Suprapubic skin (tissue), 4 donors: Measurements from ENCODE around the gene ZBTB42. TPM values are rescaled to one million over a fixed set of nuclear protein-coding genes. Genes with fewer than 3 reads are reported as not detected.
A peak's percentile ranks its signal among the peaks of the same experiment; 100 is the strongest.

ENCODE experiments used
- DNase-seq, 2 donors: peaks; one replicate each; pipeline ENCODE4 v3.0.0-alpha.2; 2019; ENCODE audit warnings: low spot score in 2 of 2
- H3K27ac ChIP-seq: fragments of 200-600 bp; sonication (generic); one replicate; pipeline ENCODE4 v1.5.1; 2019
- H3K27me3 ChIP-seq: fragments of 200-600 bp; sonication (generic); one replicate; pipeline ENCODE4 v1.5.1; 2019
- H3K36me3 ChIP-seq: fragments of 200-600 bp; sonication (generic); one replicate; pipeline ENCODE4 v1.5.1; 2019
- H3K4me1 ChIP-seq: fragments of 200-600 bp; sonication (generic); one replicate; pipeline ENCODE4 v1.5.1; 2019
- H3K4me3 ChIP-seq: fragments of 200-600 bp; sonication (generic); one replicate; pipeline ENCODE4 v1.5.1; 2019; ENCODE audit warnings: mild to moderate bottlenecking
- H3K9me3 ChIP-seq: fragments of 200-600 bp; sonication (generic); one replicate; pipeline ENCODE4 v1.5.1; 2019
- EP300 ChIP-seq: sonication (generic); formaldehyde crosslinking; IDR thresholded peaks from one replicate; pipeline ENCODE4 v1.6.1; 2017; ENCODE audit warnings: antibody characterized with exemption
- POLR2A ChIP-seq, 2 donors: fragments of 450-650 bp; IDR thresholded peaks; one replicate each; pipeline ENCODE4 v1.6.1; 2017; ENCODE audit warnings: antibody characterized with exemption in 2 of 2, mild to moderate bottlenecking in 2 of 2, moderate library complexity in 2 of 2
- POLR2AphosphoS5 ChIP-seq, 3 donors: sonication (generic); formaldehyde crosslinking; IDR thresholded peaks; one replicate each; pipeline ENCODE4 v1.6.1; 2017; ENCODE audit warnings: antibody characterized with exemption in 3 of 3
- WGBS: methylation state at CpG from one replicate; pipeline ENCODE4 v1.1.5; 2018; 5-methylcytosine and 5-hydroxymethylcytosine counted together
- total RNA-seq, 4 donors: library from RNA; depleted of rRNA; stranded (reverse); fragments of >200 nt; gene quantifications; one replicate each; pipeline ENCODE4 v1.1.0, GENCODE V29; 2016
- TF ChIP-seq, protein P1 (sequence below), 2 donors: fragments of 200-600 bp in 1 of 2; fragments of 450-650 bp in 1 of 2; sonication (generic) in 1 of 2; IDR thresholded peaks; one replicate each; pipeline ENCODE4 v1.5.1; 2016 to 2019; ENCODE audit warnings: antibody characterized with exemption in 2 of 2, mild to moderate bottlenecking in 1 of 2, moderate library complexity in 1 of 2

ZBTB42 gene
- total RNA-seq, 4 donors from 2014 or later, result 3.7 to 9.8 (median 7.8) TPM

DNA sequence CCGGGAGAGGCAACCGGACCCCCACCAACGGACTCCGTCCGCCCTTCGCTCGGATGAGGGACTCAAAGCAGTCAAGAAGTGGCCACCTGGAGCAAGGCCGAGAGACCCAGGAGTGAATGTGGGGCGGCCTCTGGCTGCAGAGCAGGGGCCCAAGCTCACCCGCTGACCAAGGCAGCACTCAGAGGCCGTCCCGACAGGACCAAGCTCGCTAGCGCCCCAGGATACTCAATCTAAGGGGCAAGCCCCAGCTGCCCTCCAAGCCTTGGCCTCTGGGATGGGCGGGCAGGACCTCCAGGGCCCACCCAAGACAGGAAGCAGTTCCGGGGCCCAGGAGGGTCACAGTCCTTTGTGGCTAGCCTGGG lies 6.3 kb upstream of the ZBTB42 start:
- no peak for TF ChIP-seq POLR2A (IDR thresholded peaks at IDR 0.05)
- TF ChIP-seq, protein P1, sequence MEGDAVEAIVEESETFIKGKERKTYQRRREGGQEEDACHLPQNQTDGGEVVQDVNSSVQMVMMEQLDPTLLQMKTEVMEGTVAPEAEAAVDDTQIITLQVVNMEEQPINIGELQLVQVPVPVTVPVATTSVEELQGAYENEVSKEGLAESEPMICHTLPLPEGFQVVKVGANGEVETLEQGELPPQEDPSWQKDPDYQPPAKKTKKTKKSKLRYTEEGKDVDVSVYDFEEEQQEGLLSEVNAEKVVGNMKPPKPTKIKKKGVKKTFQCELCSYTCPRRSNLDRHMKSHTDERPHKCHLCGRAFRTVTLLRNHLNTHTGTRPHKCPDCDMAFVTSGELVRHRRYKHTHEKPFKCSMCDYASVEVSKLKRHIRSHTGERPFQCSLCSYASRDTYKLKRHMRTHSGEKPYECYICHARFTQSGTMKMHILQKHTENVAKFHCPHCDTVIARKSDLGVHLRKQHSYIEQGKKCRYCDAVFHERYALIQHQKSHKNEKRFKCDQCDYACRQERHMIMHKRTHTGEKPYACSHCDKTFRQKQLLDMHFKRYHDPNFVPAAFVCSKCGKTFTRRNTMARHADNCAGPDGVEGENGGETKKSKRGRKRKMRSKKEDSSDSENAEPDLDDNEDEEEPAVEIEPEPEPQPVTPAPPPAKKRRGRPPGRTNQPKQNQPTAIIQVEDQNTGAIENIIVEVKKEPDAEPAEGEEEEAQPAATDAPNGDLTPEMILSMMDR (IDR thresholded peaks at IDR 0.05), result no peak
- TF ChIP-seq EP300, result no peak
- TF ChIP-seq POLR2AphosphoS5 (IDR thresholded peaks at IDR 0.05), result no peak
- WGBS, result 0% methylated on average over 3 of the region's 16 CpGs

DNA sequence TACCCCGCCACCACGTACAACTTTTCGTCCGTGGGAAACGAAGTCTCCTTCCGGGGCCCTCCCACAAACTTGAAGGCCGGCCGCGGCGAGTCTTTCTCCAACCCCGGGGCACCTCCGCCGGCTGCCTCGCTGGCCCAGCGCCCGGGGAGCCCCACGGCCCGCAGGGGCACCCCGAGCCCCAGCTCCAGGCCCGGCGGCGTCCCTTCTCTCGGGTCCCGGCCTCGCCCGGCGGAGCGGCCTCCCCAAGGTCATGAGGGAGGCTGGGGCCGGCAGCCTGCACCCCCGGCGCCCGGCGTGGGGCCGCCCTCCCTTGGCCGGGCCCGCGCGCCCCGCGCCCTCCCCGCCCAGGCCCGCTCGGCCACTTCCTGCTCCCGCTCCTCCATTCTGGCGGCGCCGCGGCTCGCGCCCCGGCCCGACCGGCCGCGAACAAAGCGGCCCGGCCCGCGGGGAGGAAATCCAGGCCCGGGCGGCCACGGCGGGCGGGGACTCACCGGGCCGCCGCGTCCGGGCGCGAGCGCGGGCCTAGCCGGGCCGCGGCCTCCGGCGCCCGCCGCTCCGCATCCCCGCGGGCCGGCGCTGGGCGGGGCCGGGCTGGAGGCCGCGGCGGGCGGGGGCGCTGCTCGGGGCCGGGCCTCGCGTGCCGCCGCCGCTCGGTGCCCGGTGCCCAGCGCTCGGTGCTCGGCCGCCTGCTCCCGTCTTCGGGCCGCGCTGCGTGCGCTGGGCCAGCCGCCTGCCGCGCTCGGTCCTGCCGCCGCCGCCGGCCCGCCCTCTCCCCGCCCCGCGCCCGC lies 5.7 kb upstream of the ZBTB42 start, which contains the start of gene AKT1:
Gene AKT1 (minus strand): TSS at position 756 of the 788 bp plus-strand sequence. CDS start 3,105 bp downstream, outside the sequence.
- no peak for DNase-seq
- 0% methylated on average over 7 of the region's 124 CpGs for WGBS
- no peaks in the 10 kb centered on the region for H3K9me3 ChIP-seq

More for the DNA sequence above, 6.3 kb upstream of the ZBTB42 start:
- Histone ChIP-seq H3K4me3 (peak overlapping the region; percentile 92), H3K27me3 (no peaks in the 10 kb centered on the region), H3K9me3 (no peaks in the 10 kb centered on the region), H3K36me3 (peaks cover 24% of the 10 kb centered on the region), H3K4me1 (peaks cover 72% of the 10 kb centered on the region), H3K27ac (peak overlapping the region; percentile 79)
- no peak for DNase-seq

DNA sequence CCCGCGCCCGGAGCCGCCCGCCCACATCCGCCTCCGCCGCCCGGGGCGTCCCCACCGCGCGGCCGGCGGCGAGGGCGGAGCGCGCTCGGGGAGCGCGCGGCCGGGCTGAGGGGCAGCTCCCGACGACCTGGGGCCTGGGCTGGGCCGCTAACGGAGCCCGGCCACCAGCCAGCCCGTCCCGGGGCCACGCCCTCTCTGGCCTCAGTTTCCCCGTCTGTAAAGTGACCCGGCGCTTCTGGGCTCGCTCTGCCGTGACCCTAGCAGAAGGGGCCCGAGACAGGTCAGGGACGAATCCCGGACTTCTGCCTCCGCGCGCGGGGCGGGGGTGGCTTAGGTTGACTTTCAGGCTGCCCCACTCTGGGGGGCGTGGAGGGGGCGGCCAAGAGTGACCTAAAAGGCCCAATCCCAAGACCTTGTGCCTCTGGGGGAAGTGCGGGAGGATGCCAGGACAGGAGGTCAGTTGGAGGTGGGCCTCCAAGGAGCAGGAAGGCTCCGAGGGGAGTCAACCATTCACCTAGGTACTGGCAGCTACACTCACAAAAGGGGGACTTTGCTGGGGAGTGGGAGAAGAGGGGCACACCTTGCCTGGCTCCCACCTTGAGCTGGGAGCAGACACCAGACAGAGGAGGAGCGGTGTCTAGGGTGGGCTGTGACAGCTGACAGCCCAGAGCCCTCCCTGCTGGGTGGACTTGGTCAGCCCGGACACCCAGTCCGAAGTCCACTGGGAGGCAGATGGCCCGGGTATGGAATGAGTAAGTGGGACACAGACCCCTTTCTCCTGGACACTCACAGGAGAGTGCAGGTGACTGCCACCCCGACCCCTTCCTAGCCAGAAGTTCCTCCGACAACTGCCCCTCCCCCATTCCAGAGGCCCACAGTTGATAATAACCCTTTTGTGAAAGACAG lies 4.9 kb upstream of the ZBTB42 start:
- H3K4me1 ChIP-seq, result peaks cover 71% of the 10 kb centered on the region
- H3K27ac ChIP-seq, result peak overlapping the region; percentile 78
- peaks cover 10% of the 10 kb centered on the region for H3K36me3 ChIP-seq
- peak overlapping the region; percentile 47 for H3K4me3 ChIP-seq
- 64% methylated on average over 10 of the region's 55 CpGs for WGBS
- TF ChIP-seq EP300 (no peak), POLR2AphosphoS5 (IDR thresholded peaks at IDR 0.05) (no peak), POLR2A (IDR thresholded peaks at IDR 0.05) (no peak)
- TF ChIP-seq, protein P1 (IDR thresholded peaks at IDR 0.05), result no peak
- no peaks in the 10 kb centered on the region for H3K27me3 ChIP-seq
- H3K9me3 ChIP-seq, result no peaks in the 10 kb centered on the region
- no peak for DNase-seq

More for the DNA sequence above, 5.7 kb upstream of the ZBTB42 start, which contains the start of gene AKT1:
- Histone ChIP-seq H3K4me1 (peaks cover 74% of the 10 kb centered on the region), H3K27me3 (no peaks in the 10 kb centered on the region), H3K36me3 (peaks cover 18% of the 10 kb centered on the region), H3K4me3 (peak within 1 kb of the TSS; percentile 92), H3K27ac (peak within 1 kb of the TSS; percentile 79)
- TF ChIP-seq POLR2AphosphoS5 (IDR thresholded peaks at IDR 0.05) (no peak), POLR2A (IDR thresholded peaks at IDR 0.05) (no peak), EP300 (no peak)
- TF ChIP-seq, protein P1 (IDR thresholded peaks at IDR 0.05), result no peak

DNA sequence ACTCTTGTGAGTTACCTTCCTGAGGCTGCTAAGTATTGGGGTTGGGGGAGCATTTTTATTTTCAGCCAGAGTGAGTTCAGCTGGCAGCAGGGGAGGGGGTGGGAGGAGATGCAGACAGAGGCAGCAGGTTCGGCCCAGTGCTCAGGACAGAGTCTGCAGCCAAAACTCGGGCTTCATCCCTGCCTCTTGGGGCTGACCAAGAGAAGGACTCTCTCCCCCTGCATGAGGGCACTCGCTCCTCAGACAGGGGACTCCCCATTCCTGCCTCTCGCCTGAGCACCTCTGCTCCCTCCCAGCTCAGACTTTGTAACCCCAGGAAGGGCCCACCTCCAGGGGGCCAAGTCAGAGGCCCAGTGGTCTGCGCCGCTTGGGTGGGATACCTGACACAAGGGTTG lies 4.2 kb upstream of the ZBTB42 start:
- H3K4me1 ChIP-seq, result peaks cover 71% of the 10 kb centered on the region
- TF ChIP-seq POLR2A (IDR thresholded peaks at IDR 0.05) (no peak), POLR2AphosphoS5 (IDR thresholded peaks at IDR 0.05) (no peak), EP300 (no peak)
- TF ChIP-seq, protein P1 (IDR thresholded peaks at IDR 0.05), result no peak
- no peak for DNase-seq
- 90% methylated on average over 4 of the region's 6 CpGs for WGBS
- H3K27ac ChIP-seq, result no peak overlapping the region
- no peak overlapping the region for H3K4me3 ChIP-seq
- H3K9me3 ChIP-seq, result no peaks in the 10 kb centered on the region
- H3K36me3 ChIP-seq, result peaks cover 3% of the 10 kb centered on the region
- no peaks in the 10 kb centered on the region for H3K27me3 ChIP-seq
